SIG-M5 treated with dmso at 0.1 percent for 504 hours (cell line): Measurements from ENCODE around the gene UNC45B.
"Not testable (repeated sequence)": the region's sequence is repeated elsewhere in the genome, so short reads cannot be mapped to it uniquely, and the experiment has no call there.

ENCODE experiments used
- DNase-seq: peaks from one replicate; lab custom pipeline; 2025; ENCODE audit not compliant: unreplicated experiment; lab: John Stamatoyannopoulos, UW

The UNC45B gene

DNA sequence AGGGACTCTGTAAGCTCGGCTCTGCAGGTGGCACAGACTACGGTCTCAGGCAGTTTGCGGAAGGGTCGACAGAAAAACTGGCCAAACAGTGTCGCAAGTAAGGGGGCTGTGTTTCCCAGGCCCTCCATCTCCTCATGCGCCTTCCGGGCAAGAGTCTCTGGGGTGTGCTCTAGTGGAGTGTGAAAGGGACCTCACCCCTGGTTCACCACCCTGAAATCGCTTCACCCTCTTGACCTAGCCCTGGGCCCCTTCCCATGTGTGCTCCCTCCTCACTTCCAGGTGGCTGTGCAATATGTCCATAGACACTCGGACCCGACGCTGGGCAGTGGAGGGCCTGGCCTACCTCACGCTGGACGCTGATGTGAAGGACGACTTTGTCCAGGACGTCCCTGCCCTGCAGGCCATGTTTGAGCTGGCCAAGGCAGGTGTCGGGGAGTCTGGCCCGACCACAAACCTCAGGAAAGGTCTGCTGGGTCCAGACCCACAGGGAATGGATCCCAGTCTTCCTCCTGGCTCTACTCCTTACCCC, 22.3 kb downstream of the UNC45B start:
- no peak for DNase-seq

DNA sequence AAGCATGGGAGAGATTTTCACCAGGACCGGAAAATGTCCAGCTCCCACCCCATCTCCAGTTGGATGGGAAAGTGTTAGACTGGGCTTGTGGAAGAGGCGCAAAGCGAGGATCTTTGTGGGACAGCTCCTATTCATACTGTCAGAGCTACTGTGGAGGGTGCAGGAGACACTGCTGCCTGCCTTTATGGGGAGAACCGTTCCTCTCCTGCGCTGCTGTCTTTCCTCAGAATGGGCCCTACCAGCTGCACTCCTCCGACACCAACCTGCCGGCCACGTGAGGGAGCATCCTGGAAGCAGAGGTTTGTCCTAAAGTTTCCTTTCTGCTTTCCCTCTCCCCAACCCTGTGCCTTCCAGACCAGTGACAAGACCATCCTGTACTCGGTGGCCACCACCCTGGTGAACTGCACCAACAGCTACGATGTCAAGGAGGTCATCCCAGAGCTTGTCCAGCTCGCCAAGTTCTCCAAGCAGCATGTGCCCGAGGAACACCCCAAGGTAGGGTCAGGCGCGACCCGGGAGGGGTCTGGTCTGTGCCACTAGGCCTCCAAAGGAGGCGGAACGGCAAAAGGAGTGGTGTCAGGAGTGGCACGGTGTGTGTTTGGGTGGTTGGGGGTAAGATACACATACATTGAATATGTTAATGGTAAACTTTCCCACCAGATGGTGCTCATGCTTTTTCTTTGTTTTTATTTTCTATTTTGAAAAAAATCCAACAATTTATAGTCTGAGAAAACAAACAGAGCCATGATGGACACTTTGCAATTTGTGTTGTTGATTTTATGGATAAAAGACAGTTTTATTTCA, 23.6 kb downstream of the UNC45B start:
- no peak for DNase-seq

DNA sequence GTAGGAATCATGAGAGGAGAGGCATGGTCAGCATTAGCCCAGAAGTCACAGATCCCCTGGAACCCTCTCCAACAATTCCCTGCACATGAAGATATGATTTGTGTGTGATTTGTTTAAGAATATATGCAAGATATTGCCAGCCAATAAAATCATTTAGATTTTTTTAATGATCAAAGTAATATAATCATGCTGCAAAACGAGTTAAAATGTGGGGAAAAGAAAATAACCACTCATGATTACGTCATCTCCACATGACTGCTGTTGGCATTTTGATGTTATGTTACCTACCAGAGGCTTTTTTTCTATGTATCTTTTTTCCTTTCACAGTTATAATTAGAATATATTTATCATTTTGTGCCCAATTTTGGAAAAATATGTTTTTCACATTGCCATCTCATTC, 24.2 kb downstream of the UNC45B start:
- no peak for DNase-seq

DNA sequence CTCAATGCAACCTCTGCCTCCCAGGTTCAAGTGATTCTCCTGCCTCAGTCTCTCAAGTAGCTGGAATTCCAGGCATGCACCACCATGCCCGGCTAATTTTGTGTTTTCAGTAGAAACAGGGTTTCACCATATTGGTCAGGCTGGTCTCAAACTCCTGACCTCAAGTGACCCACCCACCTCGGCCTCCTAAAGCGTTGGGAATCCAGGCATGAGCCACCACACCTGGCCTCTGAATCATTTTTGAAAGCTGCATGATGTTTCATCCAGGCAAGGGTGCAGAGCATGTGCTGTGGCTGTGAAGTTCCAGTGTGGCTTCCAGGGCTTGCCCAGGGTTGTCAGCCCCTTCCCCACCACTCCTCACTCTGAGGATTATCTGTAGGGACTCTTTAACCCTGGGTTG, 24.7 kb downstream of the UNC45B start:
- not testable (repeated sequence) for DNase-seq

DNA sequence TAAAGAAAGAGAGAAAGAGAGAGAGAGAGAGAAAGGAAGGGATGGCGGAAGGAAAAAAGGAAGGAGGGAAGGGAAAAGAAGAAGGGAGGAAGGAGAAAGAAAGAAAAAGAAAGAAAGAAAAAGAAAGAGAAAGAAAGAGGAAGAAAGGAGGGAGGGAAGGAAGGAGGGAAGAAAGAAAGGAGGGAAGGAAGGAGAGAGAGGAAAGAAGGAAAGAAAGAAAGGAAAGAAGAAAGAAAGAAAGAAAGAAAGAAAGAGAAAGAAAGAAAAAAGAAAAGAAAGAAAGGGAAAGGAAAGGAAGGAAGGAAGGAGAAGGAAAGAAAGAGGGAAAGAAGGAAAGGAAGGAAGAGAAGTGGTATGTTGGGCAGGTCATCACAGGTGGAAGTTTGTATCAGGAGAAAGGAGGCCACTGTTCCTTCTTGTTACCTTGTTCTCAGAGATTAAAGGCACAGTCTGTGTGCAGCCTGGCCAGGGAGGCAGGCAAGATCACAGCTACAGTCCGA, 27.3 kb downstream of the UNC45B start:
- no peak for DNase-seq

DNA sequence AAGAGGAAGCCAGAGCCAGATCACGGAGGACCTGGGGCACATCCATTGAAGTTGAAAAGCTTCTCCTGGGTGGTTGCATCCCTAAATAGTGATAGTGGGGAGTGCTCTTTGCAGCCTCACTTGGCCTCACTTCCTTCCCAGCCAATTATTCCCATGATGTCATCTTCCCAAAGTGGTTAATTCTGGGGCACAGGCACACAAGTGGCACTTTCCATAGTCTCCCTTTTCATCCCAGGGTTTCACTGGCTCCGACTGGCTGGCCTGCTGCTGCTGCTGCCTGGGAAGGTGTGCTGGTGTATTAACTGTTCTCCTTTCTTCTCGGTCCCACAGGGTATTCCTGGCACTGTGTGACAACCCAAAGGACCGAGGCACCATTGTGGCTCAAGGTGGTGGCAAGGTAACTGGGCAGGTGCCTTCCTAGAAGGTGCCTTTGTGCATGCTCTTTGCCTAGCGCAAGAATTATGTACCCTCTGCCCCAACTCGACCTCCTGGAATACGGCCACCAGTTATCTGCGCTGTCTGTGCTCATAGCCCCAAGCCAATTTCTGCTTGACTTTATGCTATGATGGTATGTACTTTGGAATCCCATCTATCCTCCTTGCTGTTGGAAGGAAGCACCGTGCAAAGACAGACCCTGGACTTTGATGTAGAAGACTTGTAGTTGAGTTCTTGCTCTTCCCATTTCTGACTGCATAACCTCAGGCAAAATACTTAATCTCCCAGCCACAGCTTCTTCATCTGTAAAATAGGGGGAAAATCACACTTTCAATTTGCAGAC, 28.2 kb downstream of the UNC45B start:
- no peak for DNase-seq

DNA sequence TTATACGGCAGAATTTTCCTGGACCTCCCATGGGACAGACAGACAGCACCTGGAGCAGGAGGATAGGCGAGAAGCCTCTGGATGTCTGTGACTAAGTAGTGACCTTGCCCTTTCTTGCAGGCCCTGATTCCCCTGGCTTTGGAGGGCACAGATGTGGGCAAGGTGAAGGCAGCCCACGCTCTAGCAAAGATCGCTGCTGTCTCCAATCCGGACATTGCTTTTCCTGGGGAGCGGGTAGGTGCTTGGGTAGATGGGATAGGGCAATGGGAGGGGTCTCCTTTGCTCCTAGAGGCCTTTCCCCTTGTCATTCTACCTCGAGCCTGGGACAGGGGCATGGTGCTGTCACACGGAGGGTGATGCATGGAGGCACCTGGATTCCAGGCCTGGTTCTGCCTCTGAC, 29.3 kb downstream of the UNC45B start:
- DNase-seq = no peak

DNA sequence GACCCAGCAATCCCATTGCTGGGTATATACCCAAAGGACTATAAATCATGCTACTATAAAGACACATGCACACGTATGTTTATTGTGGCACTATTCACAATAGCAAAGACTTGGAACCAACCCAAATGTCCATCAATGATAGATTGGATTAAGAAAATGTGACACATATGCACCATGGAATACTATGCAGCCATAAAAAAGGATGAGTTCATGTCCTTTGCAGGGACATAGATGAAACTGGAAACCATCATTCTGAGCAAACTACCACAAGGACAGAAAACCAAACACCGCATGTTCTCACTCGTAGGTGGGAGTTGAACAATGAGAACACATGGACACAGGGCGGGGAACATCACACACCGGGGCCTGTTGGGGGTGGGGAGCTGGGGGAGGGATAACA, 31.8 kb downstream of the UNC45B start:
- not testable (repeated sequence) for DNase-seq

DNA sequence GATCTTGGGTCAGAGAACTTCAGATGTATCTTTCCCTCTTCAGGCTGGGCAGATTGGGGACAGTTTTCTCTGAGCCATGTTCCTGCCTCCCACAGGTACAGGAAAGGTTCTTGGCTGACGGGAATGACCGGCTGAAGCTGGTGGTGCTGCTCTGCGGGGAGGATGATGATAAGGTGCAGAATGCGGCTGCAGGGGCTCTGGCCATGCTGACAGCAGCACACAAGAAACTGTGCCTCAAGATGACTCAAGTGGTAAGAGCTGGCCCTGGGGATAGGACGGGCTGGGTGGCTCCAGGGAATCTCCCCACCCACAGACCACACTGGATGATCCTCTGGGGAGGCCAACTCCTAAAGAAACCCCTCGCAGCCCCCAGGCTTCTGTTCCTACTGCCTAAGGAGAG, 35.7 kb downstream of the UNC45B start:
- DNase-seq = no peak

DNA sequence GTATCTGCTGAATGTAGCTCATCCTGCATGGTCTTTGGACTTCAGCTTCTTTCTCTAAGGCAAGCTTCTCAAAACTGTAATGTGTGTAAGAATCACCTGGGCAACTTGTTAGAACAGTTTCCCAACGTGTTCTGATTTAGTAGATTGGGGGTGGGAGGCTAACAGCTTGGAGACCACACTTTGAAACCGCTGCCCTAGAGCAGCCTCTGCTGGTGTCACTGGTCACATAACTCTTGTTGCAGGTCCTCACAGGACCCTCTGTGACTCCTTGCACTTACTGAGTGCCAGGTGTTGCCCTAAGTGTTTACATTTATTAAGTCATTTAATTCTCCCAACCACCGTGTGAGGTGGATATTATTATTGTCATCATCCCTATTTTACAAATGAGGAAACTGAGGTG, 36.7 kb downstream of the UNC45B start:
- DNase-seq = no peak

DNA sequence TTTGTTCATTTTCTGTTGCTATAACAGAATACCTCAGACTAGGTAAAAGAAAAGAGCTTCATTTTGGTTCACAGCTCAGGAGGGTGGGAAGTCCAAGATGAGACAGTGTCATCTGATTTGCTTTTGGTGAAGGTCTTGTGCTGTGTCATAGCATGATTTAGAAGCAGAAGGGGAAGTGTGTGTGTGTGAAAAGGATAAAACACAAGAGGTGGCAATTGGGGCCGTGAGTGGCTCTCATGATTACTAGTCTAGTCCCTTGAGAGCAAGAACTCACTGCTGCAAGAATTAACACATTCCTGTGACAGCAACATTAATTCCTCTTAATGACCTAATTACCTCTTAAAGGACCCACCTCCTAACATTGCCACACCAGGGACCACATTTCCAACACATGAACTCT, 38.2 kb downstream of the UNC45B start:
- peak; percentile 22 for DNase-seq

DNA sequence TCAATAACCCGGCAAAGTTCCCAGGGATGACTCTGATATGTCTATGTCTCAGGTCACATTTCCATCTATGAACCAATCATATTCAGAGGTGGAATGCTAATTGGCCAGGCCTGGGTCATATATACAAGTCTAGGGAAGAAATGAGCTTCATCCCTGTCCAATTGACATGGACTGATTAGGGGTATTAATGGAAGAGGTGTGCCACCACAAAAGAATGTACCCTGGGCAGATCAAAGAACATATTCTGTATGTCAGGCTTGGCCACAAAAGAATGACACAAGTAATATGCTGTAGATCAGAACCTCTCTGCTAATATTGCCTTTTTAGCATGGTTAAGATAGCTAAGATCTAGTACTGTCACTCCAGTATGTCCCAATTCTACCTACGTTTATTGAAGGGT, 39.9 kb downstream of the UNC45B start:
- DNase-seq = no peak

DNA sequence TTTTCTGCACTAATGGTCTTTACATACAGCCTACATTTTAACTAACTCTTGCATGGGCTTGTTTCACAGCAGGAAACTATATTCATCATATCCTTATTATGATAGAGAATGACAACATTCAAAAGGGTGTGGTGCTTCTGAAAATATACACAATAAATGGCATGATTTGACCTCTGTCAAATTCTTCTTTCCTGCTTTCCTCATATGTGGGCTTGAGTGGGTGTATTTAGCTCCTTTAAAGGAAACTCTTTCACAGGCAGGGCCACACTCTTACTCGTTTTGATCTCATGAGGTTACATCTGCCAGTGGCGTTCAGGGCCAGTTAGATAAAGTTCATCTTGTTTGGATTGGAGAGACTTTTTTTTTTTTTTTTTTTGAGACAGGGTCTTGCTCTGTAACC, 40.5 kb downstream of the UNC45B start:
- peak; percentile 6 for DNase-seq

DNA sequence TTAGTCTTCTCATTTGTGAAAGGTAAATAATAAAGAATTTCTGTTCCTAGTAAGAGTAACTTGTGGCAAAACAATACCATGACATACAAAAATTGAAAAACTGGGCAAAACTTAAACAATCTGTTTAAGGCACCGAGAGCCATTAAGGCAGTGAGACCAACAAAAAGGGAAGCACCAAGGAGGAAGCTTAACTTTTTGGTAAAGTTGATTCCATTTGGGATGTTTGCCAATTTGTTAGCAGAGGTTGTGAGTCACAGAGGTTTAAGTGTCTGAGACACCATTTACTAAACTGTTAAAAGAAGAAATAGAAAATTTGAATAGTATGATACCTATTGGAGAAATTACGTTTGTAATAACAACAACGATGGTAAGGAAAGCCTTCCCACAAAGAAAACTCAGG, 41.7 kb downstream of the UNC45B start:
- peak; percentile 83 for DNase-seq

DNA sequence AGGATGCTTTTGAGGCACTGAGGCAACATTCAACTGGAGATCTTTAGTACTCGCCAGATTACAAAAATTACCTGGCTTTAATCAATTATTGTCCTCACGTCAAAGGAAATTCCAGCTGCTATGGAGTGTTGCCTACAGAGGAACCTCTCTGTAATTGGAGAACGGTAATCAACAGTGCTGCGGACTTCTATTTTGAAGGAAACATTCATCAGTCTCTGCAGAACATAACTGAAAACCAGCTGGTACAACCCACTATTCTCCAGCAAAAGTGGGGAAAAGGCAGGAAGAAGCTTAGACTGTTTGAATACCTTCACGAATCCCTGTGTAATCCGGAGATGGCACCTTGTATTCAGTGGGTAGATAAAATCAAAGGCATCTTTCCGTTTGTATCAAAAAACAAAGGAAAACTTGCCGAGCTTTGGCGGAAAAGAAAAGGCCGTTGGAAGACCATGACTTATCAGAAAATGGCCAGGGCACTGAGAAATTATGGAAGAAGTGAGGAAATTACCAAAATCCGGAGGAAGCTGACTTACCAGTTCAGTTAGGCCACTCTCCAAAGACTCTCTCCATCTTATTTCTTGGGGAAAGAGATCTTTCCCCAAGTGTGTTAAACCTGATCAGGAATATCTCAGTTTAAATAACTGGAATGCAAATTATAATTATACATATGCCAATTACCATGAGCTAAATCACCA, 43.5 kb downstream of the UNC45B start:
- DNase-seq = no peak

DNA sequence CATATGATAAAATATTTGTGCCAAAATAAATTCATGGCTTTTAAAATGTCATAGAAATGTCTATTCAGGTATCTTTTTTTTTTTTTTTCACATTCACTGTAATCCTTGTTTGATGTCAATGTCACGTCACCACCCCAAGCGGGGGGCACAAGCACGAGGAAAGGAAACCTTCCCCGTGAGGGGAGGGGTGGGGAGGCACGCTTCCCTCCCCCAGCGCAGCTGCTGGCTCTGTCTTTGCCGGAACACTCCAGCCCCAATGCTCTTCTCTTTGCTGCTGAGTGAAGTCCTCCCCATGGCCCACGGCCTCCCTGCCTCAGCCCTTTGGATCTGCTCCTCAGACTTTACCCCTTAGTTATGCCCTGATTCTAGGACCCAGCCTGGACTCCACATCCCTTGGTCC, 45.1 kb downstream of the UNC45B start:
- no peak for DNase-seq

DNA sequence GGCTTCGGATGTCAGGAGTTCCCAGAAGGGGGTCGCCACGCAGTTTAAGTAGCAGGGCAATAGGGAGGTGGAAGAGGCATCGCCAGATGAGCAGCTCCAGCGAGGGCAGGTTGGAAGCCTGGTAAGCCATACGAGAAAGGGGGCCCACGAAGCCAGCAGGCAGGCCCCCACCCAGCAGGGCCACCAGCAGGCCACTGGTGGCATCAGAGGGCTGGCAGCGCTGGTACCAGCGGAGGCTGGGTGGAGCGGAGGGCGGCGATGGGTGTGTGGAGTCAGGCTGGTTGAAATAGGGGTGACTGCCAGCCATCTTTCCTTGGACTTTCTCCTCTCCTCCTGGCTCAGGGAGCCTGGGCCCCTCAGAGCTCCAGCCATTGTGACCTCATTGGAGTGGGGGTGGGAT, 46.4 kb downstream of the UNC45B start, which contains the start of gene SLC35G3:
Gene SLC35G3 (minus strand): TSS at position 393 of the 400 bp plus-strand sequence. CDS start 86 bp downstream, at position 307.
- DNase-seq = not testable (repeated sequence)

DNA sequence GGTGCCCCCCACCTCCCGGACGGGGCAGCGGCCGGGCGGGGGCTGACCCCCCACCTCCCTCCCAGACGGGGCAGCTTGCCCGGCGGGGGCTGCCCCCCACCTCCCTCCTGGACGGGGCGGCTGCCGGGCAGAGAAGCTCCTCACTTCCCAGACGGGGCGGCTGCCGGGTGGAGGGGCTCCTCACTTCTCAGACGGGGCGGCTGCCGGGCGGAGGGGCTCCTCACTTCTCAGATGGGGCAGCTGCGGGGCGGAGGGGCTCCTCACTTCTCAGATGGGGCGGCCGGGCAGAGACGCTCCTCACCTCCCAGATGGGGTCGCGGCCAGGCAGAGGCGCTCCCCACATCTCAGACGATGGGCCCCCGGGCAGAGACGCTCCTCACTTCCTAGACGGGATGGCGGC, 47.4 kb downstream of the UNC45B start:
- not testable (repeated sequence) for DNase-seq

DNA sequence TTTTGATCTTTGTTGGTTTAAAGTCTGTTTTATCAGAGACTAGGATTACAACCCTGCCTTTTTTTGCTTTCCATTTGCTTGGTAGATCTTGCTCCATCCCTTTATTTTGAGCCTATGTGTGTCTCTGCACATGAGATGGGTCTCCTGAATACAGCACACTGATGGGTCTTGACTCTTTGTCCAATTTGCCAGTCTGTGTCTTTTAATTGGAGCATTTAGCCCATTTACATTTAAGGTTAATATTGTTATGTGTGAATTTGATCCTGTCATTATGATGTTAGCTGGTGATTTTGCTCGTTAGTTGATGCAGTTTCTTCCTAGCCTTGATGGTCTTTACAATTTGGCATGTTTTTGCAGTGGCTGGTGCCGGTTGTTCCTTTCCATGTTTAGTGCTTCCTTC, 55.0 kb downstream of the UNC45B start:
- DNase-seq = not testable (repeated sequence)

DNA sequence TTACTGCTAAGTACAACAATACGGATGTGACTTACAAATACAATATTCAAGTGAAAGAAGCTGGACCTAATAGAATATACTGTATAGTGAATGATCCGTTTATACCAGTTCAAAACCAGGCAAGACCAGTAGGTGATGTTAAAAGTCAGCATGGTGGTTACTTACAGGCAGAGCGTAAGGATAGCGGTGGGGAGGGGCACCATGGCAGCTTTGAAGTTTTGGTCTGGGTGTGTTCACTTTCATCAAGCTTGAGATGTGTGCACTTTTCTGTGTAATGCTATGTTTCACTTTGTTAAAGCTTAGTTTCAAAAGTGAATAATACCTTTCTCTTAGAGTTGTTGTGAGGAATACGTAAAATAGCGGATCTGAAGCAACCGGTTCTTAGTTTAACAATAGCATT, 63.1 kb downstream of the UNC45B start:
- no peak for DNase-seq

DNA sequence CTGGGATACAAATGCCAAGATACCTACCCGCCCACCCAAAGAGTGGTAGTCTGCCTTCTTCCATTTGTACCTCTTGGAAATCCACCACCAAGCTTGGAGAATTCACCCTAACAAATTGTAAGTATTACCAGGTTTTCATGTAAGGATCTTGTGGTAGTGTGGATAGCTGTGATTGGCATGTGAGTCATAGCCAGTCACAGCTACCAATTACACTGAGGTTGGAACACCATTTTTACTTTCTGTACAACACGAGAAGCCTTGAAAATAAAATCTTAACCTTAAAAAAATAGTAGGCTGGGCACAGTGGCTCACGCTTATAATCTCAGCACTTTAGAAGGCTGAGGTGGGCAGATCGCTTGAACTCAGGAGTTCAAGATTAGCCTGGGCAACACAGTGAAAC, 65.1 kb downstream of the UNC45B start:
- DNase-seq = no peak
